Measurements from ENCODE around the gene ARHGEF3. TPM values are rescaled to one million over a fixed set of nuclear protein-coding genes. Genes with fewer than 3 reads are reported as not detected.

Gene ARHGEF3
- total RNA-seq, 1 experiment from 2014 or later: 4.4 TPM

- no peak overlapping the region for H3K27ac ChIP-seq (ENCODE audit: insufficient read length, low read depth, low read length)
- peaks cover 6 to 8% of the 10 kb centered on the region in 2 experiments; a peak in 3 of 4 replicates for H3K4me1 Mint-ChIP-seq
- H3K27ac Mint-ChIP-seq: no peak overlapping the region
- H3K23me2 ChIP-seq (ENCODE audit: insufficient read length, low read depth, low read length, poor library complexity, severe bottlenecking): no peaks in the 10 kb centered on the region
- H4K8ac ChIP-seq (replicated peaks; ENCODE audit: insufficient read length, low read depth, low read length): no peak overlapping the region
- H3K56ac ChIP-seq (ENCODE audit: insufficient read length, low read depth, low read length): no peak overlapping the region
- no peak overlapping the region for H2BK5ac ChIP-seq (ENCODE audit: insufficient read length, low read length)
- H3K23ac ChIP-seq (ENCODE audit: insufficient read length, low read depth, low read length): no peak overlapping the region
- H2AFZ ChIP-seq (ENCODE audit: low read length): no peak overlapping the region
- H3K9me3 ChIP-seq (ENCODE audit: control insufficient read depth, low read depth, low read length): no peaks in the 10 kb centered on the region
- H3T11ph ChIP-seq (ENCODE audit: low read length): no peak overlapping the region
- H3K36me3 Mint-ChIP-seq (ENCODE audit: insufficient read depth in 1 of 3, low read depth in 3 of 3): peaks cover 9 to 10% (median 10%) of the 10 kb centered on the region in 3 experiments; a peak in 6 of 7 replicates
- no peaks in the 10 kb centered on the region for H3K79me1 ChIP-seq (ENCODE audit: insufficient read depth, low read depth, low read length, poor library complexity, severe bottlenecking)
- peaks cover 12% of the 10 kb centered on the region in 2 experiments for H3K9me3 Mint-ChIP-seq
- no peak for DNase-seq
- no peak overlapping the region for H3K4me2 ChIP-seq (ENCODE audit: insufficient read depth, insufficient read length, low read length)
- H4K91ac ChIP-seq (ENCODE audit: insufficient read length, low read depth, low read length): no peak overlapping the region
- H2BK120ac ChIP-seq (ENCODE audit: low read depth, low read length, poor library complexity, severe bottlenecking): no peak overlapping the region
- H2BK12ac ChIP-seq (ENCODE audit: insufficient read length, low read depth, low read length): no peak overlapping the region
- H3K27me3 ChIP-seq (ENCODE audit: insufficient read depth, low read length): peaks cover 5% of the 10 kb centered on the region; the same call in 1 of the 2 replicates
- H2BK20ac ChIP-seq (ENCODE audit: low read depth, low read length, poor library complexity, severe bottlenecking): no peak overlapping the region
- WGBS (ENCODE audit: extremely low coverage, insufficient read length, low lambda C conversion rate): no CpG with 5 or more reads among the region's 1 CpG
- no peaks in the 10 kb centered on the region for H3K79me2 ChIP-seq (ENCODE audit: insufficient read depth, low read length)
- no peak overlapping the region for H2AK5ac ChIP-seq (ENCODE audit: insufficient read length, low read length)
- H3K4me1 ChIP-seq (ENCODE audit: insufficient read depth, low read length): no peaks in the 10 kb centered on the region; the same call in 1 of the 2 replicates
- H3K14ac ChIP-seq (ENCODE audit: insufficient read depth, low read length): no peak overlapping the region
- H3K4ac ChIP-seq (ENCODE audit: low read depth, low read length): no peak overlapping the region
- H4K20me1 ChIP-seq (ENCODE audit: control insufficient read depth, insufficient read depth, insufficient read length): no peaks in the 10 kb centered on the region
- no peak for TF ChIP-seq CTCF (conservative IDR thresholded peaks at IDR 0.05)
- H3K4me3 Mint-ChIP-seq: no peak overlapping the region
- H3K18ac ChIP-seq (ENCODE audit: insufficient read length, low read depth, low read length): no peak overlapping the region
- H4K5ac ChIP-seq (ENCODE audit: insufficient read length, low read depth, low read length): no peak overlapping the region
- peaks cover 49% of the 10 kb centered on the region for H3K27me3 Mint-ChIP-seq (ENCODE audit: low read depth)
- H2BK15ac ChIP-seq (ENCODE audit: low read depth, low read length): no peak overlapping the region
- no peak overlapping the region for H3K9ac ChIP-seq (ENCODE audit: extremely low read depth, insufficient read length, low read length)
These were observed 113.6 kb downstream of the ARHGEF3 start for GRCh38 chr3:56688191-56688590.
